GM20000 (cell line): Measurements from ENCODE around the gene MRPL21.
"Not testable (repeated sequence)": the region's sequence is repeated elsewhere in the genome, so short reads cannot be mapped to it uniquely, and the experiment has no call there.

Experiments
- DNase-seq: peaks from one replicate; pipeline ENCODE4 v3.0.0; 2012; ENCODE audit warnings: low spot score
- TF ChIP-seq, protein P1 (sequence below): IDR thresholded peaks from 2 replicates; pipeline ENCODE4 v1.5.1; 2012; ENCODE audit warnings: mild to moderate bottlenecking, control low read depth; ENCODE audit errors: extremely low read depth, missing control alignments

Gene MRPL21

DNA sequence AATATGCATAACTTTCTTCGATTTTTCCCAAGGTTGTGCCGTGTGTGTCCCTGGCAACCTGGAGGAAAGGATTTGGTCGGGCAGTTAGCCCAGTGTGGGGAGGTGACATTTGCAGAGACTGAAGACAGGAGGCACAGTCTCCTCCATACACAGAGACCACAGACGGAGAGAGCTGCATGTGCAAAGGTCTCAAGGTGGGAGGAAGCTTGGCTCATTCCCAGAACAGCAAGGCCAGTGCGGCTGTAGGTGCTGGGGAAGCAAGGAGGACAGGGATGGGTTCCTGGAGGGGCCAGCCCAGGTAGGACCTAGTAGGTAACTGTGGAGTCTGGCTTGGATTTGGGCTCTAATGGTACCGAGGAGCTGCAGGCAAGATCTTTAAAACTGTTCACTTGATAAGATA lies 41.2 kb downstream of the MRPL21 start:
- no peak for DNase-seq
- TF ChIP-seq, protein P1, sequence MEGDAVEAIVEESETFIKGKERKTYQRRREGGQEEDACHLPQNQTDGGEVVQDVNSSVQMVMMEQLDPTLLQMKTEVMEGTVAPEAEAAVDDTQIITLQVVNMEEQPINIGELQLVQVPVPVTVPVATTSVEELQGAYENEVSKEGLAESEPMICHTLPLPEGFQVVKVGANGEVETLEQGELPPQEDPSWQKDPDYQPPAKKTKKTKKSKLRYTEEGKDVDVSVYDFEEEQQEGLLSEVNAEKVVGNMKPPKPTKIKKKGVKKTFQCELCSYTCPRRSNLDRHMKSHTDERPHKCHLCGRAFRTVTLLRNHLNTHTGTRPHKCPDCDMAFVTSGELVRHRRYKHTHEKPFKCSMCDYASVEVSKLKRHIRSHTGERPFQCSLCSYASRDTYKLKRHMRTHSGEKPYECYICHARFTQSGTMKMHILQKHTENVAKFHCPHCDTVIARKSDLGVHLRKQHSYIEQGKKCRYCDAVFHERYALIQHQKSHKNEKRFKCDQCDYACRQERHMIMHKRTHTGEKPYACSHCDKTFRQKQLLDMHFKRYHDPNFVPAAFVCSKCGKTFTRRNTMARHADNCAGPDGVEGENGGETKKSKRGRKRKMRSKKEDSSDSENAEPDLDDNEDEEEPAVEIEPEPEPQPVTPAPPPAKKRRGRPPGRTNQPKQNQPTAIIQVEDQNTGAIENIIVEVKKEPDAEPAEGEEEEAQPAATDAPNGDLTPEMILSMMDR, result no peak

GRCh38 chr11:68859123-68859522 lies 44.5 kb downstream of the MRPL21 start:
- DNase-seq, result no peak
- TF ChIP-seq, protein P1, result no peak

GRCh38 chr11:68857037-68857586 lies 46.5 kb downstream of the MRPL21 start:
- TF ChIP-seq, protein P1, result no peak
- DNase-seq, result no peak

GRCh38 chr11:68856425-68857030 lies 47.1 kb downstream of the MRPL21 start:
- not testable (repeated sequence) for DNase-seq

DNA sequence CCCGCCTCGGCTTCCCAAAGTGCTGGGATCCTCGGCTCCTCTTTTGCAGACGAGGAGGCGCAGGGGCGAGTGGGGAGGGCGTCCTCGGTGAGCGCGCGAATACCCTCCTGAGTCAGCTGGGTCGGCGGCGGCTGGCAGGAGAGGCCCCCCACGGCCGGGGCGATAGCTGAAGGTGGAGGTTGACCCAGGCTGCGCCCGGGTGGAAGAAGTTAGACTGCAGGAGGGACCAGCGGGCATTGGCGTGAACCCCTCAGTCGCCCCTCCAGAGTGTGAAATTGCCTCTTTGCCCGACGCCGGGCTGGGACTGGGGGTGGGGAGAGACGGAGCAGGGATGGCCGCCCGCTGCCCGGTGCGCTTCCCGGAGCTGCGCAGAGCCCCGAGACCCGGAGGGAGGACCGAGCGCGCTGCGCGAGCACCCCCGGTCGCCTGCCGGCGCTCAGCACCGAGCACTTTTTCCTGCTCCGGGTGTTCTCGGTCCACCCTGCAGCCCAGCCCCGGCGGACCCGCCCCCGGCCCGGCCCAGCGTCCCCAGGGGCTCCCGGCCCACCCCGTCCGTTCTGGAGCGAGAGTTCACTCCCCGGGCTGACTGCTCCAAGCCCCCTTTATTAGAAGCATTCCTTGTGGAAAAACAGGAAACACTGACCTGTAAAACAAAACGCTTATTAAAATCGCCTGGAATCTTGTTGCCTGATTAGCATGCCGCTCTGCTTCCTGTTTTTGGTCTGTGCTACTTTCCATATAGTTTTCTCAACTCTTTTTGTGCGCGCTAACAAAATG lies 48.2 kb downstream of the MRPL21 start:
- TF ChIP-seq, protein P1, result no peak
- DNase-seq, result peak; percentile 67

DNA sequence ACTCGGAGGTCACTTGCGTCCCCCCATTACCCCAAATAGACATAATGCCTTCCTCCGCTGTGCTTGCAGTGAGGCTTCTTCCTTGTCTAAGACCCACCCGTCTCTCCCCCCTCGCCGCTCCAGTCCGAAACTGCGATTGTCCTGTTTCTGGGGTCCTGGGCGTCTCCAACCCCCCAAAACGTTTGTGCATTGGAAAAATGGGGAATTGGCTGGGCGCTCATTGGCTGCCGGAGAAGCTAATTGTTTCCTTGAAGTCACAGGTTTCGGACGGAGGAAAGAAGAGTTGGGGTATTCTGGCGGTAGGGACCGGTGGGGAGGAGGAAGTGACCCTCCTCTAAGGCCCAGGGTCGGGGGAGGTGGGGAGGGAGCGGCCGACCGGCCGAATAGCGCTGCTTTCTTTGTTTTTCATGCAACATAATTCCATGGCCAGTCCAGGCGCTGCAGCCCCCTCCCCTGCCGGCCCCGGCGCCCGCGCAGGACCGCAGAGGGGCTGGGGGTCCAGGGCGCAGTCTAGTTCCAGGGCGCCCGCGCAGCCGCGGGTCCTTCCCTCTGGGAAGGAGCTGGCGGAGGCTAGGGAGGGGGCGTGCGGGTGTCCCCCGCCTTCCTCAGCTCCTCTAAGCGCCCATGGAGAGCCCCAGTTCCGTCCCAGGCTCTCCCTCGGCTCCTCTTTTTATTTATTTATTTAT lies 49.2 kb downstream of the MRPL21 start:
- peak; percentile 43 for DNase-seq
- TF ChIP-seq, protein P1, result no peak

DNA sequence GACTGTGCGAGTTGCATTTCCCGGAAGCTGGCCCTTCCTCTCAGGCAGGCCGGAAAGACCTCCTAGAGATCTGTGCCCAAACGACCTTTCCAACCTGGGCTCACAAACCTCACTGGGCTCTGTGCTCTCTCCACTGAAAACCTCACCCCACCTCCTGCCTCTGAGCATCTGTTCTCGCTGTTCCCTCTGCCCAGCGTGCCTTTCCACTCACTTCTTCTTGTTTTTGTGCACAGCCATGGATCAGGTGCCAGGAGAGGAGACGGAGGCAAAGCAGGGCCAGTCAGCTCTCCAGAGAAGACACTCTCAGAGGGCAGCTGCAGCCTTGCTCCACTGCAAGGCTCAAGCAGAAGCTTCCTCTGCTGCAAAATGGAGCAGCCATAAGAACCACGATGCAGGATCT lies 51.0 kb downstream of the MRPL21 start:
- DNase-seq, result no peak
- TF ChIP-seq, protein P1, result no peak
